Lower lobe of right lung (tissue), 2 donors: ENCODE results near the gene DYNC1H1. TPM values are rescaled to one million over a fixed set of nuclear protein-coding genes. Genes with fewer than 3 reads are reported as not detected.

Experiments used
- ATAC-seq, 2 donors: fragments of 200-7000 bp; cut with Tn5 transposase; one replicate each; pipeline ENCODE4 v1.9.1; 2020 to 2022; ENCODE audit warnings: mild to moderate bottlenecking in 2 of 2, moderate library complexity in 2 of 2
- DNase-seq: peaks from one replicate; pipeline ENCODE4 v3.0.0-alpha.2; 2020
- H3K27ac ChIP-seq: fragments of 200-600 bp; one replicate; pipeline ENCODE4 v1.8.0; 2022
- H3K27me3 ChIP-seq: fragments of 200-600 bp; one replicate; pipeline ENCODE4 v1.8.0; 2022; ENCODE audit warnings: low read depth
- H3K36me3 ChIP-seq: fragments of 200-600 bp; one replicate; pipeline ENCODE4 v1.8.0; 2022; ENCODE audit warnings: mild to moderate bottlenecking
- H3K4me1 ChIP-seq: fragments of 200-600 bp; one replicate; pipeline ENCODE4 v1.8.0; 2022
- H3K4me3 ChIP-seq: fragments of 200-600 bp; one replicate; pipeline ENCODE4 v1.8.0; 2022; ENCODE audit warnings: mild to moderate bottlenecking
- H3K9me3 ChIP-seq: fragments of 200-600 bp; one replicate; pipeline ENCODE4 v1.8.0; 2022
- intact Hi-C: fragments of 100-400 bp; cut with DNase I; formaldehyde crosslinking; loops from one replicate; pipeline ENCODE4 v1.11.0; 2022
- total RNA-seq: library from RNA; stranded (reverse); fragmentation: NEBNext Ultra II Directional; extraction: Animal tissue kit (Norgen Biotek cat#: 25700); gene quantifications from one replicate; pipeline ENCODE4 v1.2.1, GENCODE V29; 2021
- TF ChIP-seq, protein P1 (sequence below): fragments of 200-600 bp; IDR thresholded peaks from one replicate; pipeline ENCODE4 v1.8.0; 2022; ENCODE audit warnings: antibody characterized with exemption, mild to moderate bottlenecking
- donor health status: DM: no; HTN: yes; CAD: no; lungs with severe emphysema.

DYNC1H1 gene
- total RNA-seq, 1 donor from 2014 or later, result 437 TPM

DNA sequence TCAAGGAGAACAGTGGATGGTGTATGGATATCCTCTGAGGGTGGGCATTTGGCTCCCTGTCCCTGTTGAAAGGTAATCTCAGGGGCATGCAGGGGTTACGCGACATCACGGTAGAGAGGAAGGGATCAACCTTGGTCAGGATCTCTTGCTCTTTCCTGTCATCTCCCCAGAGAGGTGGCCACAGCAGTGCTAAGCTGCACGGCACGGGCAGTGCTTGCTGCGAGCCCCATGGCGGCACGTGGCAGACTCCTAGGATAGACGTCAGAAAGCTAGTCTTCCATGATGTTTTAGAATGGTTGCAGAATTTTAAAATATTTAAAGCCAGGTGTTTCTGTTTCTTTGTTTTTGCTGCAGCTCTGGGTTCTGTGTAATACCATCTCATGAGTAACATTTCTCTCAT lies 41.0 kb downstream of the DYNC1H1 start:
- Histone ChIP-seq H3K4me1 (no peaks in the 10 kb centered on the region), H3K36me3 (peaks cover 100% of the 10 kb centered on the region), H3K27ac (no peak overlapping the region), H3K27me3 (no peaks in the 10 kb centered on the region), H3K9me3 (no peaks in the 10 kb centered on the region), H3K4me3 (no peak overlapping the region)
- DNase-seq, result no peak
- no peak for ATAC-seq
- TF ChIP-seq, protein P1, sequence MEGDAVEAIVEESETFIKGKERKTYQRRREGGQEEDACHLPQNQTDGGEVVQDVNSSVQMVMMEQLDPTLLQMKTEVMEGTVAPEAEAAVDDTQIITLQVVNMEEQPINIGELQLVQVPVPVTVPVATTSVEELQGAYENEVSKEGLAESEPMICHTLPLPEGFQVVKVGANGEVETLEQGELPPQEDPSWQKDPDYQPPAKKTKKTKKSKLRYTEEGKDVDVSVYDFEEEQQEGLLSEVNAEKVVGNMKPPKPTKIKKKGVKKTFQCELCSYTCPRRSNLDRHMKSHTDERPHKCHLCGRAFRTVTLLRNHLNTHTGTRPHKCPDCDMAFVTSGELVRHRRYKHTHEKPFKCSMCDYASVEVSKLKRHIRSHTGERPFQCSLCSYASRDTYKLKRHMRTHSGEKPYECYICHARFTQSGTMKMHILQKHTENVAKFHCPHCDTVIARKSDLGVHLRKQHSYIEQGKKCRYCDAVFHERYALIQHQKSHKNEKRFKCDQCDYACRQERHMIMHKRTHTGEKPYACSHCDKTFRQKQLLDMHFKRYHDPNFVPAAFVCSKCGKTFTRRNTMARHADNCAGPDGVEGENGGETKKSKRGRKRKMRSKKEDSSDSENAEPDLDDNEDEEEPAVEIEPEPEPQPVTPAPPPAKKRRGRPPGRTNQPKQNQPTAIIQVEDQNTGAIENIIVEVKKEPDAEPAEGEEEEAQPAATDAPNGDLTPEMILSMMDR, result no peak
- intact Hi-C loops, result no loop called here

GRCh38 chr14:102007916-102008418 lies 43.6 kb downstream of the DYNC1H1 start:
- no peaks in the 10 kb centered on the region for H3K4me1 ChIP-seq
- no peaks in the 10 kb centered on the region for H3K27me3 ChIP-seq
- DNase-seq, result no peak
- TF ChIP-seq, protein P1, result no peak
- no peaks in the 10 kb centered on the region for H3K9me3 ChIP-seq
- no peak overlapping the region for H3K27ac ChIP-seq
- no peak overlapping the region for H3K4me3 ChIP-seq
- intact Hi-C loops, result no loop called here
- peaks cover 100% of the 10 kb centered on the region for H3K36me3 ChIP-seq
- no peak for ATAC-seq

GRCh38 chr14:102008891-102009290 lies 44.5 kb downstream of the DYNC1H1 start:
- intact Hi-C loops, result no loop called here

GRCh38 chr14:102011631-102012030 lies 47.3 kb downstream of the DYNC1H1 start:
- H3K27me3 ChIP-seq, result no peaks in the 10 kb centered on the region
- TF ChIP-seq, protein P1, result no peak
- H3K4me3 ChIP-seq, result no peak overlapping the region
- H3K36me3 ChIP-seq, result peaks cover 100% of the 10 kb centered on the region
- no peak for ATAC-seq
- no peak for DNase-seq
- no peak overlapping the region for H3K27ac ChIP-seq
- intact Hi-C loops, result no loop called here
- no peaks in the 10 kb centered on the region for H3K4me1 ChIP-seq
- no peaks in the 10 kb centered on the region for H3K9me3 ChIP-seq

More at GRCh38 chr14:102008891-102009290, 44.5 kb downstream of the DYNC1H1 start:
- no peak for DNase-seq
- Histone ChIP-seq H3K4me1 (no peaks in the 10 kb centered on the region), H3K27me3 (no peaks in the 10 kb centered on the region), H3K9me3 (no peaks in the 10 kb centered on the region), H3K4me3 (no peak overlapping the region), H3K36me3 (peaks cover 100% of the 10 kb centered on the region), H3K27ac (no peak overlapping the region)
- TF ChIP-seq, protein P1, result no peak
- ATAC-seq, result no peak

GRCh38 chr14:102012336-102012735 lies 48.0 kb downstream of the DYNC1H1 start:
- ATAC-seq, result no peak

More at GRCh38 chr14:102012336-102012735, 48.0 kb downstream of the DYNC1H1 start:
- no peak for DNase-seq
- no peak overlapping the region for H3K27ac ChIP-seq
- H3K4me3 ChIP-seq, result no peak overlapping the region
- H3K27me3 ChIP-seq, result no peaks in the 10 kb centered on the region
- intact Hi-C loops, result no loop called here
- no peaks in the 10 kb centered on the region for H3K4me1 ChIP-seq
- TF ChIP-seq, protein P1, result no peak
- H3K9me3 ChIP-seq, result no peaks in the 10 kb centered on the region
- peaks cover 100% of the 10 kb centered on the region for H3K36me3 ChIP-seq
